Subcutaneous adipose tissue (tissue), 4 donors: ENCODE measurements around the gene DTX1. TPM values are rescaled to one million over a fixed set of nuclear protein-coding genes. Genes with fewer than 3 reads are reported as not detected.

Experiments used
- CTCF ChIP-seq: fragments of 450-650 bp; IDR thresholded peaks from one replicate; pipeline ENCODE4 v1.5.1; 2016; ENCODE audit warnings: low read depth, mild to moderate bottlenecking, control low read depth, antibody characterized with exemption, moderate library complexity
- total RNA-seq, 4 donors: library from RNA; depleted of rRNA; stranded (reverse); fragments of >200 nt; gene quantifications; one replicate each; pipeline ENCODE4 v1.1.0, GENCODE V29; 2016

DTX1 gene
- total RNA-seq, 4 donors from 2014 or later = 20.2 to 137 (median 46.2) TPM

- TF ChIP-seq CTCF = no peak
These were observed 743 bp upstream of the DTX1 start for GRCh38 chr12:113055594-113056380.

DNA sequence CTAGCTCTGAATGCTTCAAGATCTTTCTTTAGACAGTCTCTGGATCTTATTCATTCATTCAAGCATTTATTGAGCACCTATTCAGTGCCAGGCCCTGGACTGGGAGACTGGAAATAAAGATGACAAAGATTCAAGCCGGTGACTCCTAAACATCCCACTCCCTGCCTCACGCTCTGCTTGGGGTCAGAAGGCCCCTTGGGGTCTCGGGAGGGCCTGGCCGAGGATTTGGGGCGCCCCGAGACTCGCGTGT is 224 bp upstream of the DTX1 start:
- no peak for TF ChIP-seq CTCF

DNA sequence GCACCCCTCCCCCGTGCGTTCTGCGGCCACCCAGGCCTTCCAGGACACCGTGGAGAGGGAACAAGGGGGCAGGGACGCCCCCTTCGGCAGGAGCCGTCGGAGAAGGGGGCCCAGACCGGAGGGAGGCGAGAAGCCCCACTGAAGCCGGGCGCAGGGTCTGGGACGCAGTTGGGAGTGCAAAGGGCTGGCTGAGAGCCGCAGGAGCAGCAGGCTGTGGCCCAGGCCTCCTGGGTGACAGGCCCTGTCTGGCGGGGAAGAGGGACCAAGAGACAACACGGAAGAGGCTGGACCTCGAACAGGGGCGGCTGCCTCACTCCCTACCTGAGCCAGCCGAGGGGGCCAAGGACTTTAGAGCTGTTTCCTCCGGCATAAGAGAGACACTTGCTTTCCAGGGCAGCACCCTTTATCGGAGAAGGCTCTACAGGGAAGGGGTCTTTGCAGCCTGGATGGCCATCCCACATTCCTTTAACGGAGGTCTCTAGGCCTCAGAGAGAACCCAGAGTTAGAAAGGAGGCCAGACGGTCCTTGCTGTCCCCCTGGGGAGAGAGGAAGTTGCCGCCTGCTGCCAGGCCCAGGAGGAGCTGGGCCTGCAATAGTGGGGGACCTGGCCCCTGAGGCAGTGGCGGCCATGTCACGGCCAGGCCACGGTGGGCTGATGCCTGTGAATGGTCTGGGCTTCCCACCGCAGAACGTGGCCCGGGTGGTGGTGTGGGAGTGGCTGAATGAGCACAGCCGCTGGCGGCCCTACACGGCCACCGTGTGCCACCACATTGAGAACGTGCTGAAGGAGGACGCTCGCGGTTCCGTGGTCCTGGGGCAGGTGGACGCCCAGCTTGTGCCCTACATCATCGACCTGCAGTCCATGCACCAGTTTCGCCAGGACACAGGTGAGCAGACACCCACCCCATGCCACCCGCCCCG is 1.3 kb downstream of the DTX1 start:
- no peak for TF ChIP-seq CTCF

DNA sequence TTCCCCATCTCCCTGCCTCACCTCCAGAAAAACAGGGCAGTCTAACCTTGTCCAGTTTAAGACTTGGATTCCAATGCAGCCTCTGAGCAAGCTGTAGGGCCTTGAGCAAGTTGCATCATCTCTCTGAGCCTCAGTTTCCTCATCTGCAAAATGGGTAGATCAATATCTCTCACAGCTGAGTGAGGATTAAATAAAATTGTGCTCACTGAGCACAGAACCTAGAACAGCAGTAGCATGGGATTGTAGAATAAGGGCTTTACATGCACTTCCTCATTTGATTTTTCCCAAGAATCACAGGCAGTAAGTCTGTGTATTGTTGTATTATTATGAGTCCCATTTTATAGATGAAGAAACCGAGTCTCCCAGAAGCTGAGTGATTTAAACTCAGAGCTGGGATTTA is 2.0 kb downstream of the DTX1 start:
- TF ChIP-seq CTCF = no peak

DNA sequence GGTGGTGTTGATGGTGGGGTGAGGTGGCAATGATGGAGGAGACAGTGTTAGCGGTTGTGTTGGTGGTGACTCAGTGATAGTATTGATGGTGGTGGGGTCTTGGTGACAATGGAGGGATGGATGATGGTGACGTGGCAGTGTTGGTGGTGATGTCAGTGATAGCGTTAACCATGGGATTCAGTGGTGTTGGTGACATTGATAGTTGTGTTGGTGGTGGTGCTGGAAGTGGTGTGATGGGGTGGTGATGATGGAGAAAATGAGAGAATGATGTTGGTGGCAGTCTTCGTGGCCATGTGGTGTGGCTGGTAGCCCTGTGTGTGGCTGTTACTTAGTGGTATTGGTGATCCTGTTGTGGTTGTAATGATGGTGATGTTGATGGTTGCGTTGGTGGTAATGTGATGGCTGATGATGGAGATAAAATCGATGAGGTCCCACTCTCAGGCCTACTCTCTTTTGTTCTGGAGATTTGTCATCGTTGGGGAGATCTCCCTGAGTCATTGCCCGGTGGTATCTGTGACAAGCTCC is 2.6 kb downstream of the DTX1 start:
- no peak for TF ChIP-seq CTCF

DNA sequence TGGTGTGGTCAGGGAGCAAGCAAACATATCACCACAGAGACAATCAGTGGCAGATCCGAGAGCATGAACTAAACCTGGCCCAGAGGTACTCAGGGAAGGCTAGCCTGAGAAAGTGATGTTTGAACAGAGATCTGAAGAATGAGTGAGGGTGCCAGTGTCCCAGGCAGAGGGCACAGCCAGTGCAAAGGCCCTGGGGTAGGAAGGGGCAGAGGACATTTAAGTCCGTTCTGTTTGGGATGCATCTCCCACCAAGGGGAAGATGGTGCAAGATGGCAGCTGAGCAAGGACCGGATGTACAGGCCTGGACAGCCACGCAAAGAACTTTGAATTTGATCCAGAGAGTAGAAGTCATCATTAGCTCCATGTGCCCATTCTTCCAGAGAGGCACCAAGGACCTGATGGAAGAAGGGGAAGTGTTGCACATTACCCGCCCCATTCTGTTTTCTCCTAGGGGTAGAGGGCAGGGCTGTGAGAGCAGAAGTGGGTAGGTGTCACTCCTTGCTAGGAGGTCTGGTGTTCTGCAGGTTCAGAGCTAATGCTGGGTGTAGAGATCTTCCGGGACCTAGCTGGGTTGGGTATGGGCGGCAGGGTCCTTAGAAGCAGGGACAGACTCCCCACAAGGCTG is 3.9 kb downstream of the DTX1 start:
- TF ChIP-seq CTCF = no peak
